GM19468 (cell line): ENCODE results near the gene SBSN.

Source experiments
- ATAC-seq: cut with Tn5 transposase; IDR thresholded peaks from one replicate; pipeline ENCODE4 v1.9.1; 2021; ENCODE audit warnings: mild to moderate bottlenecking, moderate library complexity, moderate number of reproducible peaks; ENCODE audit not compliant: unreplicated experiment; ENCODE audit errors: extremely low read depth

The SBSN gene

DNA sequence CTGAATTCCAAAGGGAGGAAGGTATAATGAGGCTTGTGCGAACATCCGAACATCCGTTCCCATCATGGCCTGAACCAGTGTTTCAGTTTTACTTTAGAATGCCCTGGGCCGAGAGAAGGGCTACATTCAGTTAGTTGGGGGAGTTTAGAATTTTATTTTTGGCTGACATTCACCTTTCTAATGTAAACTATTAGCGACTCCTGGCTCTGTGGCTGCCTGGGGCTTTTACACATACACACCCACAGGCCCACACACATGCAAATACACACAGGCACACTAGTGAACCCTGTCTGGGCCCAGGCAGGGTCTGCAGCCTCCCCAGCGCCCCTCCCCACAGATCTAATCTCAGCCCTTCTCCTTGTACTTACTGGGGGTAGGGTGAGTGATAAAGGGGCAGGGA, 11.2 kb upstream of the SBSN start:
- no peak for ATAC-seq

- ATAC-seq: no peak
Observed at GRCh38 chr19:35534803-35535480, 6.8 kb upstream of the SBSN start.

DNA sequence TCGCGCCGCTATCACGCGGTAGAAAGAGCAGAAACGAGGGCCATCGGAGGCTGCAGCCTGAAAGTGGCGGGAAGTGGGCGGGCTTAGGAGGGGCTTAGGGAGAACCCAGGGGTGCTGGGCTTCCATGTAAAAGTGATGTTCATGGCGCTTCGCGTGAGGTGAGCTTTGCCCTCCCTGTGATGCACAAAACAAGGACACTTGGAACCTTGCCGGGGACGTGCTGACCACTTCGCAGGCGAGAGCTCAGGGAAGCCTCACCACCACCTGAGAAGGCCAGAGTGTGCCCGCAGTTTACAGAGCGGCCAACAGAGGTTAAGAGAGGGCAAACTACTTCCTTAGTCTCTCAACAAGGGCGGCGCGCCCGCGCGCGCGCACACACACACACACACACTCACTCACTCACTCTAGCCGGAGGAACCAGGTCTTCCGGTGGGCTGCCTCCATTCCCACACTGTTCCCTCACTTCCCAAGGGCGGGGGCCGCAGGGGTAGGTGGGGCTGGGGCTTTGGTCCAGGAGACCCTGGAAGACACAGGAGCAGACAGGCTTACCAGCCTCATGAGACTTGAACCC, 5.8 kb upstream of the SBSN start:
- no peak for ATAC-seq

DNA sequence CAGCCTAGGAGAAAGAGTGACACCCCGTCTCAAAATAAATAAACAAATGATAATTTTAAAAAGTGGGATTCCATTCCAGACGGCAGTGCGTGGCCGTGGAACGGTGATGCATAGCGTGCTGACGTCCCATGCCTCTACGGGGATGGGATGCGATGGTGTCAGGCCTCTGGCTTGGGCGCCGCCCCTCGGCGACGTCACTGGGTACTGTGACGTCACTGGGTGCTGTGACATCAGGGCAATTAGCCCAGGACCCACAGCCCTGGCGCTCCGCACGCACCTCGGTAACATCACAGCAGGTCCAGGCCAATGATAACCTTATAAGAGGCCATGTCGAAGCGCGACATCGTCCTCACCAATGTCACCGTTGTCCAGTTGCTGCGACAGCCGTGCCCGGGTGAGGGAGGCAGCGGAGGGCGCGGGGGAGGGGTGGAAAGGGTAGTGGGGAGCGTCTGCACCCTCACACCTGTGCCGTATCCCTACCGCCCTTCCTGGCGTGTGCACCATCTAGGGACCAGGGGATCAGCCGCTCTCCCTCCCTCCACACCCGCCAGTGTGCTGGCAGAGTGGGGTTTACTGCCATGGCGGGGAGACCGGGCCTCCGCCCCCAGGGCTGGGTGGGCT, 5.2 kb upstream of the SBSN start, which contains the start of gene GAPDHS:
Gene GAPDHS, plus strand, starts transcription at position 256 of the 621 bp plus-strand sequence. Its CDS starts 72 bp downstream, at position 328.
- ATAC-seq: no peak

GRCh38 chr19:35531291-35531690, 3.2 kb upstream of the SBSN start:
- ATAC-seq: no peak

- ATAC-seq: no peak
Observed at GRCh38 chr19:35529241-35530218, 1.4 kb upstream of the SBSN start.

DNA sequence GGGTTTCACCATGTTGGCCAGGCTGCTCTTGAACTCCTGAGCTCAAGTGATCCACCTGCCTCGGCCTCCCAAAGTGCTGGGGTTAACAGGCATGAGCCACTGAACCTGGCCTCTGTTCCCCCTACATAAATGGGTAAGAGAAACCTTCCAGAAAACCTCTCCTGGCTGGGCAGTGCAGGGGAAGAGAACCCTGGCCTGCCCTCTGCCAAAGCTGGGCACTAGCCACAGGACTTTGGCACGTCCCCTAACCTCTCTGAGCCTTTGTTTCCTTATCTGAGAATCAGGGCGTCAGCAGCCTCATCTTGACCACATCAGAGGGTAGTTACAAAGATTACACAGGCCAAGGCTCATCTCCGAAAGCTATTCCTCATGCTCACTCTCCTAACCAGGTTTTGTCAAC, 2.2 kb downstream of the SBSN start:
- ATAC-seq: no peak

- no peak for ATAC-seq
Observed at GRCh38 chr19:35524181-35524837, 3.8 kb downstream of the SBSN start.

DNA sequence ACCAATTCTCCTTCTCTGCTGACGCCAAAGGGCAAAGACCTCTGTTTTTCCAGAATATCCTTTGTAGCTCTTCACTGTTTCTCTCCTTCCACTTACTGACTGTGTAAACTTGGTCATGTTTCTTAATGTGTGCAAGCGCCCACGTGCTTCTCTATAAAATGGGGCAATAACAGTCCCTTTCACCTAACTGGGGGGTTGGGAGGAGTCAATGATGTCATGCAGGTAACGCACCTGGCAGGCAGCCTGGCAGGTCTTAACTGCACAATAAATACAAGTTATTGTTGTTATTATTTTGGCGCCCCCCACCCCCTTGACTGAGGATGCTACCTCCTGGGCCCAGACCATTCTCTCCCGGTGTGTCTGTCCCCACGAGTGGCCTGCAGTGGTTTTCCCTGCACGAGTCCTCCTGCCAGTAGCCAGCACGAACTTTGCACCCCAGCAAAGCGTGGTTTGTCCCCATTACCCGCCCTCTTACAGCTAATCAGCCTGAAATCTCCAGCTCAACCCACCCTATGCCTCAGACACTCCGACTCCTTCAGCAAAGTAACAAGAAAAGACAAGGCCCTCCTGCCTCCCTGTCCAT, 5.3 kb downstream of the SBSN start:
- no peak for ATAC-seq

DNA sequence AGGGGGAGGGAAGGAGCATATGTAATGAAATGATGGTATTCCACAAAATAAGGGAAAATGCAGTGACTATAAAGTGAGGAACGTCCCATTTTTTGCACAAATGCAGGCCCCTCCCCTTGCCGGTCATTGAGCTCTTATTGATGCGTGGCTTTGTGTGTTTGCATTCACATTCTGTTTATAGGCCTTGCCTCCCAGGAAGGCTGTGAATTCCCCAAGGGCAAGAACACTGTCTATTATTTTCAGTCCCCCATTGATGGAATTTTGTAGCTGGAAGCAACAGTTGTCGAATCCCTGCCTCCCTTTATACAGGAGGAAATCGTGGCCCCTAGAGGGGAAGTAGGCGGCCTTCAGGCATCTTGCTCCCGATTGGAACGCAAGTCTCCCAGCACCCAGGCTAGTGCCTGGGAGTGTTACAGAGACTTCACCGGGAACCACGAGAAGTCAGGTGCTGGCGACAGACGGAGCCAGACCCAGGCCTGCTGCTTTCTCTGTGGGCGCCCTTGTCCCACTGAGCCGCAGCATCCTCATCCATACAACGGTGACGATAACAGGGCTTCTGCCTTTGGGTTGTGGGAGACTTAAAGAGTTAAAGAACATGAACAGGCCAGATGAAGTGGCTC, 6.9 kb downstream of the SBSN start:
- ATAC-seq: no peak

DNA sequence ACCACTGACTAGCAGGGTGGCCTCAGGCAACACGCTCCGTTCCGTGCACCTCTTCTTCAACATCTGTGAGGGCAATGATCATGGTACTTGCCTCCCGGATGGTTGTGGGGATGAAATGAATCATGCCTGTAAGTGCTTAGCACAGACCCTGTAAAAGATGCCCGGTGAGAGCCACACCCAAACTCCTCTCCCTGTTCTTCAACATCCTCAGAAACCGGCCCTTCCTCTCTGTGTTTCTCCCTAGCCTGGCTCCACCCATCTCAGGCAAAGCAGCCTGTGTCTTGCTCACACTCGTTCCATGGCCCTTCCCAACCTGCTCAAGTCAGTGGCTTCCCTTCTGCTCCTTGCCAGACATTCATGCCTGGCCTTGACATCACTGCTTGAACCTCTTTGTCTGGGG, 8.8 kb downstream of the SBSN start:
- no peak for ATAC-seq

DNA sequence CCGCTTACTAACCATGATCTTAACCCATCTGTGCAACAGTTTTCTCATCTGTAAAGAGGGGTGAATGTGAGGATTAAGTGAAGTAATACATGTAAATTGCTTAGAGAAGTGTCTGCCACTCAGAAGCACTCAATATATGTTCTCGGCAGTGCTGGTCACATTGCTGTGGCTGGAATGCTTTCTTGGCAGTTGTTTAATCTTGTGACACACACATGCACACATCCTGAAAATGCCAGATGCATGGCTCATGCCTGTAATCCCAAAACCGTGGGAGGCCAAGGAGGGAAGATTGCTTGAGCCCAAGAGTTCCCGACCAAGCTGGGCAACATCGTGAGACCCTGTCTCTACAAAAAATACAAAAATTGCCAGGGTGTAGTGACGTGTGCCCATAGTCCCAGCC, 9.8 kb downstream of the SBSN start:
- no peak for ATAC-seq

GRCh38 chr19:35517342-35517741, 10.8 kb downstream of the SBSN start:
- no peak for ATAC-seq

GRCh38 chr19:35516310-35516709, 11.8 kb downstream of the SBSN start:
- ATAC-seq: no peak

GRCh38 chr19:35514282-35514809, 13.8 kb downstream of the SBSN start:
- ATAC-seq: no peak

DNA sequence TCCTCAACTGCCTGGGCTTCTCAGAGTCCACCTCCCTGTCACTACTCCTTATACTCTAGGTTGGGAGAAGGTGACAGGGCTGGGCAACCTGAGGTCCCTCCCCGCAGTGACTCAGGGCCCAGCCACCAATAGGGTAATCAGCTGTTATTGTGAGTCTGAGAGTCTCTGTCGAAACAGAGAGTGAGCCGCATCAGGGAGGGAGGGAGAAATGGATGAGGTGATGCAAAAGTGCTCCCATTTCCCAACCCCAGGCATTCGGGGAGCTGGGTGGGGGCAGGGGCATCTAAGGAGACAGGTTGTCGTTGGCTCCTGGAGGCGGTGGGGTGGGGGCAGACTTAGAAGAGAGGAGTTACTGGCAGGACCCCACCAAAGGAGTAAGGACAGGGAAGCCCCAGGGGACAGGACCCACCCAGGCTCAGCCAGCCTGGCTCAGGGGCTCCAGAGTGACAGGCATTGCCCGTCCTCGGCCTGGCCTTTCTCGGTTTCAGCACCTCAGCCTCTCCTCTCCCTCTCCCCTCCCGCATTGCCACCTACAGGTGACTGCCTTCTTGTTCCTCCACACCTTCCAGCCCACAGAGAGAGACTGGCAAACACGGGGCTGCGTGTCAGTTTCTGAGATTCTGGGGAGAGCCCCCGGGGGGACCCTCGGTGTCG, 14.4 kb downstream of the SBSN start, which contains the start of gene DMKN:
Gene DMKN, minus strand, starts transcription at position 22 of the 654 bp plus-strand sequence. CDS start 174 bp downstream, outside the sequence.
- no peak for ATAC-seq

DNA sequence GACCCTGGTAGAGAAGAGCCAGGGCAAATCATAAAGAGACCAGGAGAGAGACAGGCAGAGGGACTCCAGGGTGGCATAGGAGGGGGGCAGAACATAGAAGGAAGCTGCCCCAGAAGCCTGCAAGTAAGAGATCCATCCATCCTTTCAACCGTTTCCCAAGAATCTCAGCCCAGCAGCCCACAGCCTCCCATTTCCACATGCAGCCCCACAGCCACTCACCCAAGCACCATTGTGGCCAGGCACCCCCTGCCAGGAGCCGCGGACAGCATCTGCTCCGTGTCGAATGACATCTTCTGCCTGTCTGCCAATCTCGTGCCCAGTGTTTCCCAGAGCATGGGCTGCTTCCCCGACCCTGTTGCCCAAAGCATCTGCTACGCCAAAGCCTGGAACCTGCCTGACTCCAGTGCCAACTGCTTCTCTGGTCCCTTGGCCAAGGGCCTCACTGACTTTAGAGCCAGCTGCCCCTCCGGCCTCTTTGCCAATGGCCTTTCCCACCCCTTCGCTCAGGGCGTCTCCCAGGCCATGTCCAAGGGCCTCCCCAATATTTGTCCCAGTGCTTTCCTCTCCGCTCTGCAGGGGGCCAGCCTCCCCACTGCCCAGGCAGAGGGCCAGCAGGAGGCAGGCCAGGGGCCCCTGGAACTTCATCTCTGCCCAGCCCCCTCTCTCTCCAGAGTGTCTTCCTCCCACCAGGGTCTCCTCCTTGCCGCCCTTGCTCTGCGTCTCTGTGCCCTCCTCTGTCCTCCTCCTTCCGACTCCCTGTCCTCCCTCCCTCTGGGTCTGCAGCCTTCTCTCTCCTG, 15.1 kb downstream of the SBSN start:
- no peak for ATAC-seq

- ATAC-seq: no peak
Observed at GRCh38 chr19:35511337-35511736, 16.8 kb downstream of the SBSN start.
